Osteocyte (in vitro differentiated cells): ENCODE measurements around the gene DAP. TPM values are rescaled to one million over a fixed set of nuclear protein-coding genes. Genes with fewer than 3 reads are reported as not detected.

ENCODE experiments used
- DNase-seq: peaks from one replicate; pipeline ENCODE4 v3.0.0; 2021; ENCODE audit warnings: mixed read lengths; ENCODE audit not compliant: unreplicated experiment; ENCODE audit errors: extremely low spot score
- H3K27ac Mint-ChIP-seq: one replicate; pipeline ENCODE4 v1.8.0; 2021; ENCODE audit warnings: mild to moderate bottlenecking, mixed read lengths; ENCODE audit not compliant: unreplicated experiment
- H3K27me3 Mint-ChIP-seq: one replicate; pipeline ENCODE4 v1.8.0; 2021; ENCODE audit warnings: mixed read lengths; ENCODE audit not compliant: unreplicated experiment
- H3K36me3 Mint-ChIP-seq: one replicate; pipeline ENCODE4 v1.8.0; 2021; ENCODE audit warnings: mixed read lengths; ENCODE audit not compliant: unreplicated experiment
- H3K4me1 Mint-ChIP-seq: one replicate; pipeline ENCODE4 v1.8.0; 2021; ENCODE audit warnings: mixed read lengths; ENCODE audit not compliant: unreplicated experiment
- H3K4me3 Mint-ChIP-seq: one replicate; pipeline ENCODE4 v1.8.0; 2021; ENCODE audit warnings: mild to moderate bottlenecking, moderate library complexity, mixed read lengths; ENCODE audit not compliant: unreplicated experiment
- H3K9me3 Mint-ChIP-seq: one replicate; pipeline ENCODE4 v1.8.0; 2021; ENCODE audit warnings: mixed read lengths; ENCODE audit not compliant: unreplicated experiment
- total RNA-seq: library from RNA; stranded (reverse); gene quantifications from 2 replicates; pipeline ENCODE4 v1.2.1, GENCODE V29; 2021
- TF ChIP-seq, protein P1 (sequence below): fragments of 200-600 bp; sonication (generic); IDR thresholded peaks from 2 replicates; pipeline ENCODE4 v1.5.0; 2021; ENCODE audit warnings: antibody characterized with exemption, mild to moderate bottlenecking, moderate library complexity

Gene DAP
- total RNA-seq, 1 donor from 2014 or later, result 173 TPM

- H3K27me3 Mint-ChIP-seq, result no peaks in the 10 kb centered on the region
- H3K36me3 Mint-ChIP-seq, result no peaks in the 10 kb centered on the region
- H3K27ac Mint-ChIP-seq, result no peak overlapping the region
- H3K9me3 Mint-ChIP-seq, result no peaks in the 10 kb centered on the region
- DNase-seq, result no peak
- H3K4me1 Mint-ChIP-seq, result peaks cover 4% of the 10 kb centered on the region
- H3K4me3 Mint-ChIP-seq, result no peak overlapping the region
- TF ChIP-seq, protein P1, sequence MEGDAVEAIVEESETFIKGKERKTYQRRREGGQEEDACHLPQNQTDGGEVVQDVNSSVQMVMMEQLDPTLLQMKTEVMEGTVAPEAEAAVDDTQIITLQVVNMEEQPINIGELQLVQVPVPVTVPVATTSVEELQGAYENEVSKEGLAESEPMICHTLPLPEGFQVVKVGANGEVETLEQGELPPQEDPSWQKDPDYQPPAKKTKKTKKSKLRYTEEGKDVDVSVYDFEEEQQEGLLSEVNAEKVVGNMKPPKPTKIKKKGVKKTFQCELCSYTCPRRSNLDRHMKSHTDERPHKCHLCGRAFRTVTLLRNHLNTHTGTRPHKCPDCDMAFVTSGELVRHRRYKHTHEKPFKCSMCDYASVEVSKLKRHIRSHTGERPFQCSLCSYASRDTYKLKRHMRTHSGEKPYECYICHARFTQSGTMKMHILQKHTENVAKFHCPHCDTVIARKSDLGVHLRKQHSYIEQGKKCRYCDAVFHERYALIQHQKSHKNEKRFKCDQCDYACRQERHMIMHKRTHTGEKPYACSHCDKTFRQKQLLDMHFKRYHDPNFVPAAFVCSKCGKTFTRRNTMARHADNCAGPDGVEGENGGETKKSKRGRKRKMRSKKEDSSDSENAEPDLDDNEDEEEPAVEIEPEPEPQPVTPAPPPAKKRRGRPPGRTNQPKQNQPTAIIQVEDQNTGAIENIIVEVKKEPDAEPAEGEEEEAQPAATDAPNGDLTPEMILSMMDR, result no peak
Measured at GRCh38 chr5:10635867-10636350, 125.1 kb downstream of the DAP start.

DNA sequence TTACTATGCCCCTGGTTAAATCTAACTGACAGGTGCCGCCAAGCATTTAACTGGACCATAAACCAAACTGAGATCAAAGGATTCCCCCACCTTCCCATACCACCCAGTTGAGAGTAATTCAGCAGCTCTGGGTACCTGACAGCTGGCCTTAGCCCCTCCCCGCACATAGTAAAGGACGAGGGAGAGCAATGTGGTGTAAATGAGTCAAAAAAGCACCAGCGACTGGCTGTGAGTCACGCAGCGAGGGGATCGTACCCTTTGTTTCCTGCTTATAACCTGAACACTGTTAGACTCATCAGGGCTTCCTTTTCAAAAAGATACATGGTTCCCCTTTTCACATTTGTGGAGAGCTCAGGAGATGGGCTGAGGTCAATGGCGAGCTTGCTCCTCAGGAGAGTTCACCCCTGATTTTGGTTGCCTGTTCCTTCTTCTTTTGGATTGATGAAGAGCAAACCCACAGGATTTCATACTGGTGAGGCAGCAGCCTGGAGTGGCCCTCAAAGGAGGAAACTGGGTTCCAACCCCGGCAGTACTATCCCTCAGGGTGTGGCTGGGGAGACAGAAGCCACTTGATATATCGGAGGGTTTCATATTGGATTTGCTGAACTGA, 125.7 kb downstream of the DAP start:
- H3K4me1 Mint-ChIP-seq, result peaks cover 4% of the 10 kb centered on the region
- no peaks in the 10 kb centered on the region for H3K9me3 Mint-ChIP-seq
- no peaks in the 10 kb centered on the region for H3K27me3 Mint-ChIP-seq
- no peak for DNase-seq
- H3K27ac Mint-ChIP-seq, result no peak overlapping the region
- no peaks in the 10 kb centered on the region for H3K36me3 Mint-ChIP-seq
- TF ChIP-seq, protein P1, result no peak
- H3K4me3 Mint-ChIP-seq, result no peak overlapping the region

GRCh38 chr5:10634562-10634961, 126.5 kb downstream of the DAP start:
- H3K27me3 Mint-ChIP-seq, result peaks cover 4% of the 10 kb centered on the region

GRCh38 chr5:10634050-10634449, 127.0 kb downstream of the DAP start:
- no peaks in the 10 kb centered on the region for H3K36me3 Mint-ChIP-seq
- no peaks in the 10 kb centered on the region for H3K9me3 Mint-ChIP-seq
- peaks cover 4% of the 10 kb centered on the region for H3K4me1 Mint-ChIP-seq
- H3K27me3 Mint-ChIP-seq, result peaks cover 8% of the 10 kb centered on the region
- no peak overlapping the region for H3K4me3 Mint-ChIP-seq
- TF ChIP-seq, protein P1, result no peak
- no peak for DNase-seq
- H3K27ac Mint-ChIP-seq, result no peak overlapping the region

More at GRCh38 chr5:10634562-10634961, 126.5 kb downstream of the DAP start:
- no peak overlapping the region for H3K4me3 Mint-ChIP-seq
- no peak for DNase-seq
- TF ChIP-seq, protein P1, result no peak
- H3K27ac Mint-ChIP-seq, result no peak overlapping the region
- H3K9me3 Mint-ChIP-seq, result no peaks in the 10 kb centered on the region
- H3K36me3 Mint-ChIP-seq, result no peaks in the 10 kb centered on the region
- H3K4me1 Mint-ChIP-seq, result peaks cover 4% of the 10 kb centered on the region

GRCh38 chr5:10633271-10634049, 127.6 kb downstream of the DAP start:
- TF ChIP-seq, protein P1, result no peak
- peaks cover 8% of the 10 kb centered on the region for H3K27me3 Mint-ChIP-seq
- H3K4me3 Mint-ChIP-seq, result no peak overlapping the region
- no peak overlapping the region for H3K27ac Mint-ChIP-seq
- H3K4me1 Mint-ChIP-seq, result peaks cover 4% of the 10 kb centered on the region
- H3K36me3 Mint-ChIP-seq, result no peaks in the 10 kb centered on the region
- no peak for DNase-seq
- no peaks in the 10 kb centered on the region for H3K9me3 Mint-ChIP-seq
